Globus pallidus (tissue), 1 donor: ENCODE results near the gene TRPM3.
A peak's percentile ranks its signal among the peaks of the same experiment; 100 is the strongest.

Experiments used
- DNase-seq: peaks from one replicate; pipeline ENCODE4 v3.0.0-alpha.2; 2015; ENCODE audit warnings: low spot score

The TRPM3 gene

GRCh38 chr9:70817311-70817710, 304.1 kb downstream of the TRPM3 start:
- no peak for DNase-seq

- DNase-seq: no peak
Observed at GRCh38 chr9:70816891-70817290, 304.5 kb downstream of the TRPM3 start.

- no peak for DNase-seq
Observed at GRCh38 chr9:70816316-70816715, 305.1 kb downstream of the TRPM3 start.

- no peak for DNase-seq
Observed at GRCh38 chr9:70814597-70814996, 306.8 kb downstream of the TRPM3 start.

GRCh38 chr9:70813141-70813540, 308.3 kb downstream of the TRPM3 start:
- no peak for DNase-seq

GRCh38 chr9:70811638-70812037, 309.8 kb downstream of the TRPM3 start:
- no peak for DNase-seq

GRCh38 chr9:70806875-70807274, 314.5 kb downstream of the TRPM3 start:
- DNase-seq: no peak

GRCh38 chr9:70805949-70806348, 315.5 kb downstream of the TRPM3 start:
- DNase-seq: peak; percentile 51

- no peak for DNase-seq
Observed at GRCh38 chr9:70802758-70803436, 318.5 kb downstream of the TRPM3 start.

GRCh38 chr9:70802206-70802605, 319.2 kb downstream of the TRPM3 start:
- no peak for DNase-seq

- no peak for DNase-seq
Observed at GRCh38 chr9:70801181-70801829, 320.1 kb downstream of the TRPM3 start.

GRCh38 chr9:70798018-70798417, 323.4 kb downstream of the TRPM3 start:
- no peak for DNase-seq

- DNase-seq: no peak
Observed at GRCh38 chr9:70795841-70796240, 325.6 kb downstream of the TRPM3 start.

- DNase-seq: no peak
Observed at GRCh38 chr9:70792796-70793195, 328.6 kb downstream of the TRPM3 start.

- no peak for DNase-seq
Observed at GRCh38 chr9:70791936-70792335, 329.5 kb downstream of the TRPM3 start.

GRCh38 chr9:70789086-70789485, 332.3 kb downstream of the TRPM3 start:
- no peak for DNase-seq

- no peak for DNase-seq
Observed at GRCh38 chr9:70784456-70784855, 337.0 kb downstream of the TRPM3 start.

GRCh38 chr9:70778568-70778967, 342.9 kb downstream of the TRPM3 start:
- DNase-seq: no peak

GRCh38 chr9:70773579-70773978, 347.8 kb downstream of the TRPM3 start:
- no peak for DNase-seq

- DNase-seq: no peak
Observed at GRCh38 chr9:70772601-70773000, 348.8 kb downstream of the TRPM3 start.

GRCh38 chr9:70765946-70766345, 355.5 kb downstream of the TRPM3 start:
- no peak for DNase-seq

GRCh38 chr9:70761139-70761670, 360.2 kb downstream of the TRPM3 start:
- DNase-seq: no peak

GRCh38 chr9:70760228-70760627, 361.2 kb downstream of the TRPM3 start:
- DNase-seq: no peak

GRCh38 chr9:70753311-70753710, 368.1 kb downstream of the TRPM3 start:
- no peak for DNase-seq
